ENCODE measurements around the gene MOCS3. TPM values are rescaled to one million over a fixed set of nuclear protein-coding genes. Genes with fewer than 3 reads are reported as not detected.
A peak's percentile ranks its signal among the peaks of the same experiment; 100 is the strongest.
"Not testable (repeated sequence)": the region's sequence is repeated elsewhere in the genome, so short reads cannot be mapped to it uniquely, and the experiment has no call there.

MOCS3 gene
- polyA plus RNA-seq, 5 donors, result 3.2 to 4.1 (median 3.8) TPM

DNA sequence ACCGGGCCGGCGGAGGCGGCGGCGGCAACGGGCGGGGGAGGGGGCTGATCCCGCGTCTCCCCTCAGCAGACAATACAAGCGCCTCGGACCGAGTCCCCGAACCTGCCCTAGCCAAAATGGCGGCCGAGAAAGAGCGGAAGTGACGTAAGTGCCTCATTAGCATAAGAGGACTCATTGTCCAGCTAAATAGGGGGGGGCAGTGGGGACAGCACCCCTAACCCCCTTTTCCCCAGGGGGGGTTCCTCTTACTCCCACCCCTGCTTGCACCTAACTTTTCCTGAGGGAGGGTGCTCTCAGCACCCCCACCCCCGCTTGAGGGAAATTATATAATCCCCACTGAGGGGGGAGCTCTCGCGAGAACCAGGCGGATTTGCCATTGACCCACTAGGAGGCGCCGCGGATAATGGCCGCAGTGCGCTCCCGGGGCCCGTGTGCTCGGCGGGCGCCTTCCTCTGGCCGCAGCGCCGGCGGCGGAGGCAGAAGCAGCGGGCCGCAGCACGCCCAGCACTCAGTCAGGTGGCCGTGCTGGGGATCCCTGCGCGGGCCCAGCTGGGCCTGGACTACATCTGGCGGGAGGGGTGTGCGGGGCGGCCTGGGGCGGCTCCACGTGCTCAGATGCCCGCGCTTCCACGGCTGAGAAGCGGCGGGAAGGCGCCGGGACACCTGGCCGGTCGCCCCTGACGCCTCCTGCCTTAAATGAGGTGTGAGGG, 27.2 kb upstream of the MOCS3 start, which contains the start of gene ADNP:
Gene ADNP (minus strand): TSS at position 132 of the 710 bp plus-strand sequence. CDS start 27,441 bp downstream, outside the sequence.
- DNase-seq, result peak; percentile 94 to 95

DNA sequence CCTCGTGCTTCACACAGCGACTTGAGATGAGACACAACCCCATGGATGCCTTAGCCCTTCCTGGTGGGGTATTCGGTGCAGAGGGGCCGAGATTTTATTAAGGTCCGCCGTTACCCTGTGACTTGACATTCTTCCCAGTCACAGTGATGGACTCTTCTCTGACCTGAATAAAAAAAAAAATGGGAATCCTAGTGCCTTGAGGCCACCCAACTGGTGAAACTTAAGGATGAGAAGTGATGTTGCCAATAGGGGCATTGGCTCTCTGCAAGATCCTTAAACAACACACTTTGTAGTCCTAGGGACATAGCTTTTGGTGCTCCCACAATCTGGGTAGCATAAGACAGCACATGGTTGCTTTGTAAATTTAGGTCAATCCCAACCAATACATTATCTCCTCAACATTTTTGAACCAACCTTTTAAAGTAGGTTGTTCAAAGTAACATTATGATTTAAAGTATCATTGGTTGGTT, 26.6 kb upstream of the MOCS3 start:
- no peak for DNase-seq

DNA sequence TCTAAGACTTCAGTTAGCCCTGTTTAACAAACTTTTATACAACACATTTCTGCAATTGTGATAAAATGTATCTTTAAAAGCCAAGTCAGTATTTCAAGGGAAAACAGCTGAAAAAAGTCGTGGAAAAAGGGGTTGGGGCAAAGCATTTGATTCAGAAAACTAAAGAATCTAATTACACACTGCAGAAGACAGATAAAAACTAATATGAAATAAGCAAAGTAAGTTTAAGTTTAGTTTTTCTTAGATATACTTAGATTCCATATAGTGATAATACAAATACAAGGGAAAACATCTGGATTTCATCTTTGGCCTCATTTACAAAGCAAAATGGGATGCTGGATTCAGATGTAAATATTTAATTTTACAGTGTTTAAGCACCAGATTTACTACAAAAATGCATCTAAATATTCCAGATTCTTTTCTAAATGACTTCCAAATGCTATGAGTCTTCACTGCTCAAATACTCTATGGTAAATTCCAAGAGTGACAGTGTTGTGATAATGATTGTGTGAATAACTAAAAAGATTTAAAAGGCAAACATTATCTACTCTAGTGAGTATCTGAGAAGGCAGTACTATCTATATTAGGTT, 25.8 kb upstream of the MOCS3 start:
- DNase-seq, result no peak

DNA sequence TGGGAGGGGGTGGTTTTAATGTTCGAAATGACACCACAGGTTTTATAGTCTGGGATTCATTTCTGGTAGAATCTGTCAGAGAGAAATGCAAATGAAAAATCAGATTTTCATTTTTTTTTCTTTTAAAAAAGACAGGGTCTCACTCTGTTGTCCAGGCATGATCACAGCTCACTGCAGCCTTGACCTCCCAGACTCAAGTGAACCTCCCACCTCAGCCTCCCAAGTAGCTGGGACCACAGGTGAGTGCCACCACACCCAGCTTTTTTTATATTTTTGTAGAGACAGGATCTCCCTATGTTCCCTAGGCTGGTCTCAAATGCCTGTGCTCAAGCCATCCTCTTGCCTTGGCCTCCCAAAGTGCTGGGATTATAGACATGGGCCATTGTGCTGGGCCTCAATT, 25.0 kb upstream of the MOCS3 start:
- DNase-seq, result no peak

DNA sequence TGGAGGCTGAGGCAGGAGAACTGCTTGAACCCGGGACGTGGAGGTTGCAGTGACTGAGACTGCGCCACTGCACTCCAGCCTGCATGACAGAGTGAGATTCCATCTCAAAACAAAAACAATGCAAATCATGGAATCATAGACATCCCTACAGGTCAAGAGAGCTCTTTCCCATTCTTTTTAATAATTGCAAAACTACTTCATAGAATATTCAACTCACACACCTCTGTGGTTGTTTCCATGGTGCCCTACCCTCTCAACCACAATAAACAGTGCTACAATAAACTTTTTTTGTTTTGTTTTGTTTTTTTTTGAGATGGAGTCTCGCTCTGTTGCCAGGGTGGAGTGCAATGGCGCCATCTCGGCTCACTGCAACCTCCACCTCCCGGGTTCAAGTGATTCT, 15.5 kb upstream of the MOCS3 start:
- DNase-seq, result no peak

DNA sequence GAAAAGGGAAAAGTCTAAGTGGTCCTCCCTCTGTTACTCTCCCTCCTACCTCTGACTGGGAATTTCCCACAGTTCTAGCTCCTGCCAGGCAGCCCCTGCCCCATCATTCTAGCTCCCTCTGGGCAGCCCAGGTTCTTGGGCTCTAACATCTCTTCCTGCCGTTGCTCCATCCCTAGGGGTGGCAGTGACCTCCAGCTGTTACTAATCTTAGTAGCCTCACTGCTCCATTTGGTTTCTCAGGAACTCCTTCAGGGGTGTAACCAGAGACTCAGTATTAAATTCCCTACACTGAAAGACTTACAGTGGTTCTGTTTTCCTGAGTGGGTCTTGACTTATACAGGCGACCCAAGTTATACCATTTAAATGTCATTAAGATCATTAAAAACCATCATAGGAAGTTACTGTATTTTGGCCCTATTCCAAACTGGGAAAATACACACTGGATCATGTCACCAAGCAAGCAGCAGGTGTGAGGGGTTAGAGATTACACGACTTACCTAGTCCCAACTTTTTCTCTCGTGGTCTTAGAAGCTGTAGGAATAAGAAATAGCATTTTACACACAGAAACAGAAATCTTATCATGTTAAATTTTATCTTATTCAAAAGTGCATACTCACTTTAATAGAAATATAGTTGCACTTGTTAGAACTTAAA, 10.4 kb upstream of the MOCS3 start:
- no peak for DNase-seq

DNA sequence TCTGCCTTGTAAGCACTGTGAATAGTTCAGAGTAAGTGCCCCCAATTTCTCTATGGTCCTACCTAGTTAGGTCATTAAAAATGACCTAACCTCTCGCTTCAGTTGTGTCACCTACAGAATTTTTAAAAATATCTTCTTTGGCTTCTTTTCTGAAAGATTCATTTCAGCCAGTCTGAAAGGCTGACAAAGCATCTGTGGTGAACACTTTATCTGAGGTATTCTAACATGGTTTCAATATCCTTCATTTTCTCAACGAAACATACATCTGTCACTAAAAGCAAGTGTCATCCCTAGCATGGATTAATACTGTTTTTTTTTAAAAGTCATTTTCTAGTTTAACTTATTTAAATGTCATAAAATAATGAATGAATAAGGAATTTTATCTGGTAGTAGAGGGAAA, 5.4 kb upstream of the MOCS3 start:
- DNase-seq, result no peak

DNA sequence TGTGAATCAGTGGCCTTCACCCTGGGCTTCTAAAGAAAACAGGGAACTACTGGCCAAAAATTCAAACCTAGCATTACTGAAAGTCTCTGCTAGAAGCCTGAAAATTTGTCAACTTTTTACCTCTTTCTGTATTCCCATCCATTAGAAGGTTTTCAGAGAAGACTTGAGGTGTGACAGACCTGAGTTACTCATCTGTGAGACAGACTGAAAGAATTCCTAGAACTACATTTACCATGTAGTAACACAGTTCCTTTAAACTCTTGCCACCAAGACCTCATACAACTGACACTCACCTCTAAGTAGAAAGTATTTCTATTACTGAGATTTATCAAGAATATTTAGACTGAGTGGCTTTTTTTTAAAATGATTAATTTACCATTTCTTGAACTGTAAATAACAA, 4.8 kb upstream of the MOCS3 start:
- no peak for DNase-seq

DNA sequence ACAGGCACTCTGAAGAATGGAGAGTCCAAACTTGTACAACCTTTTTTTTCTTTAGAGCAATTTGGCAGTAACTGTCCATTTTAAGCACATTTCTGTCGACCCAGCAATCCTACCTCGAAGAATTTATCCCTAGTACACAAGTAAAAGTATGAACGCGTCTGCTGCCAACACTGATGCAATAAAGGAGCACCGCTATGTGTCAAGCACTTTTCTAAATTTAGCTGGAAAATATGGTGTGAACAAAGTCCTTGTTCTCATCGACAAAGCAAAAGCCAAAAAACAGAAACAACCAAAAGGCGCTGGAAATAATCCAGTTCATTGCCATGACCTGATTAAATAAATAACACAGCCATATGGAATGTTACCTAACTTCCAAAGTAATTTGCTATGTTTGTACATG, 1.3 kb upstream of the MOCS3 start:
- DNase-seq, result no peak

DNA sequence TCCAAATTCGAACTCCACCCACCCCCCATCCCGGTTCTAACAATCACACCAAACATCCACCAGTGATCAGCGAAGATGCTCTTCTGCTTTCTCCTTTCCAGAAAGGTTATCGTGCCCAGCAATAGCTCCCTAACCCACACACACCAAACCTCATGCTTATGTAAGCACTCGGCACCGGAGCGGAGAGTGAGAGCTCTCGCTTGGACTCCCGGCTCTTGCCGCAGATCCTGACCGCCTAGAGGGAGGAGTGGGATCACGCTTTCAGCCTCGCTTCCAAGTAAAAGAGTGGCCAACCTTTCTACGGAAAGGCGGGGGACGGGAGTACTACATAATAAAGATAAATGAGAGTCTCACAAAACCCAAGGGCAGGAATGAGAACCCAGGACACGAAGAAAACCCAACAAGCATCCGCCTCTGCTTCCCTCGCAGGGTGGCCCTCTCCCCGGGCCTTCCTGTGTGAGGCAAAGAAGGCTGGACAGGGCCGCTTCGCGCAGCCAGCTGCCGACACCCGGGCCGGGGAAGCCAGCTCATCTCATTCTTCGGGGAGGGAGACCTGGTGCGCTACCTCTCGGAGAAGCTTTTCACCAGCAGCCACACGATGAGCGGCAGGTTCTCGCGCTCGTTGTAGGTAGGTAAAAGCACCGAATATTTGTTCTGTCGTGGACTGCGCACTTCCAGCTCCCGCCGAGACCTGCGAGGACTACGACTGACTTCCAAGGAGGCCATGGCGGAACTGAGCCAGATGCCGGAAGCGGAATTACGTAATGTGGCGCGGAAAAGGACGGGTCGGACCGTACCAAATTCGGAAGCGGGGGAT, 612 bp upstream of the MOCS3 start, which contains the start of gene DPM1:
Gene DPM1 (minus strand): TSS at position 735 of the 817 bp plus-strand sequence. CDS start 9 bp downstream, at position 726.
- DNase-seq, result no peak

DNA sequence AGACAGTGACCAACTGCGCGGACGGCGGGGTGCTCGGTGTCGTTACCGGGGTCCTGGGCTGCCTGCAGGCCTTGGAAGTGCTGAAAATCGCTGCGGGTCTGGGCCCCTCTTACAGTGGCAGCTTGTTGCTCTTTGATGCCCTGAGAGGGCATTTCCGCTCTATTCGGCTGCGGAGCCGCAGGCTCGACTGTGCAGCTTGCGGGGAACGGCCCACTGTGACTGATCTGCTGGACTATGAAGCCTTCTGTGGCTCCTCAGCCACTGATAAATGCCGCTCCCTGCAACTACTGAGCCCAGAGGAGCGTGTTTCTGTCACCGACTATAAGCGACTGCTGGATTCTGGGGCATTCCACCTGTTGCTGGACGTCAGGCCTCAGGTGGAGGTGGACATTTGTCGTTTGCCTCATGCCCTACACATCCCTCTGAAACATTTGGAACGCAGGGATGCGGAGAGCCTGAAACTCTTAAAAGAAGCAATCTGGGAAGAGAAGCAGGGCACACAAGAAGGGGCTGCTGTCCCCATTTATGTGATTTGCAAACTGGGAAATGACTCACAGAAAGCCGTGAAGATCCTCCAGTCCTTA, 1.0 kb downstream of the MOCS3 start:
- DNase-seq, result no peak

DNA sequence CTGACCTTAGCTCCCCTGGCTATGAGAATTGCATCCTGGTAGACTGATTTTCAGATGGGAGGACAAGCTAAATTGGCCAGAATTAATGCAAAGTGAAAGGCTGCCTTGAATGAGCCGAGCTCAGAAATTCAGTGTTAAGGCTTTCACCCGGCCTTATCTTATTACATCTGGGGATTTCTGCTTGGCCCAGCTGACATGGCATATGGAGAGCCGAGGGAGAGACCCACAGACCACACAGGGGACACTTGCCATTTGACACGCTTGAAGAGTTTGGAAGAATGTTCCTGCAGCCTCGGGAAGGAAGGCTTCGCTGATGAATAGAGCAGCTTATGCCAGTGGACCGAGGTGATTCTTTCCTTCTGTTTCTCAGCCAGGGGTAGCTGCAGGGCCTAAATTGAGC, 9.0 kb downstream of the MOCS3 start:
- DNase-seq, result no peak

DNA sequence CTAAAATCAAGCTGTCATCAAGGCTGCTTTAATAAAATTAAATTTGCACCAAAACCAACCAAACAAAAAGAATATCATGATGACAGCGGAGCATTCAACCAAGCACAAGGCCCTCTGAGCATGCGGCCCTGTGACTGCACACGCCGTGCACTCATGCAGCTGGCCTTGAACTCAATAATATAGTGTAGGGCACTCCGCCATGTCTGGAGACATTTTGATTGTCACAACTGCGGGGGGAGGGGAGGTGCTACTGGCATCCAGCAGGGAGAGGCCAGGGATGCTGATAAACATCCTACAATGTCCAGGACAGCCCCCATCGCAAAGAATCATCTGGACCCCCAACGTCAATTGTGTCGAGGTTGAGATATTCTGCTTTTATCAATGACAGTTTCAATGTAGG, 9.7 kb downstream of the MOCS3 start:
- DNase-seq, result no peak

DNA sequence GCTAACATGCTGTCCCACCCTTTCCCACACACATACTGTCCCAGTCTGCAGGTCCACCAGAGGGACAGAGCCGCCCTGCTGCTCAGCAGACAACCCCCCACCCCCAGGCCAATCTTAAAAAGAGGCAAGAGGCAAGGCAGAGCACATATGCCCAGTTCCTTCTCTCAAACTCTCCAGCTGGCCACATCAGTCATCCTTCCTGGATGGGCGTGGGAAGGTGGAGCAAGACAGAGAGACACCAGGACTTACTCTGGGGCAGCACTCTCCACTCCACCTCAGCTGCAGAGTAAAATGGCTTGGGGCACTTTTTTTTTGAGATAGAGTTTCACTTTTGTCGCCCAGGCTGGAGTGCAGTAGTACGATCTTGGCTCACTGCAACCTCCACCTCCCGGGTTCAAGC, 10.8 kb downstream of the MOCS3 start:
- no peak for DNase-seq

DNA sequence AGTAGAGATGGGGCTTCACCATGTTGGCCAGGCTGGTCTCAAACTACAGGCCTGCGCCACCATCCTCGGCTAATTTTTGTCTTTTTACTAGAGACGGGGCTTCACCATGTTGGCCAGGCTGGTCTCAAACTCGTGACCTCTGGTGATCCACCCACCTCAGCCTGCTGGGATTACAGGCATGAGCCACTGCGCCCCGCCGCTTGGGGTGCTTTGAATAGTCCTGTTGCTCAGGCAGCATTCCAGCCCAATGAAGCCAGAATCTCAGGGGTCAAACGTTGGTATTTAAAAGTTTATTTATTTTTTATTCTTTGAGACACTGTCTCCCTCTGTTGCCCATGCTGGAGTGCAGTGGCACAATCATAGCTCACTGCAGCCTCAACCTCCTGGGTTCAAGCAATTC, 11.3 kb downstream of the MOCS3 start:
- DNase-seq, result no peak

DNA sequence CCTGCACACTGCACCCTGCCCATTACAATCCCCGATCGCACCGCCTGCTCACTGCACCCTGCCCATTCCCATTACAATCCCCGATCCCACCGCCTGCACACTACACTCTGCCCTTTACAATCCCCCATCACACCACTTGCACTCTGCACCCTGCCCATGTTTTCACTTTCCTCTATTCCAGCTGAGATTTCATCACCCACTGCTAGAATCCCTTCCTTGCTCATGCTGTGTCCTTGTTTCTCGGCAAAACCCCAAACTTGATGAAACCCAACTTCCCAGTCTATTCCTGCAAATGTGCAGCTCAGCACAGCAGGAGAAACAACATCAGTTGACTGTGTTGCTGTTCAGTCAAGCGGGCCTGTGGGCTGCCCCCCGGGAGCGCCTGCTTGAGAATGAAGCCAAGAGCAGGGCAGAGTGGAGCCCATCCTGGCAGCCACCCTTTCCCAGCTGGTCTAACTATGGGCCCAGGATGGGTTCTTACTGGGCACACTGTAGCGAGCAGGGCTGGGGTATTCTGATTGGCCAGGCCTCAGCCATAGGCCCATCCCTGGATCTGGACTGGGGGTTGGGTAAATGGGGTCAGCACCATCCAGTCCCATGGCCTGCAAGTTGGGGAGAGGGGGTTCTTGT, 17.2 kb downstream of the MOCS3 start:
- no peak for DNase-seq

DNA sequence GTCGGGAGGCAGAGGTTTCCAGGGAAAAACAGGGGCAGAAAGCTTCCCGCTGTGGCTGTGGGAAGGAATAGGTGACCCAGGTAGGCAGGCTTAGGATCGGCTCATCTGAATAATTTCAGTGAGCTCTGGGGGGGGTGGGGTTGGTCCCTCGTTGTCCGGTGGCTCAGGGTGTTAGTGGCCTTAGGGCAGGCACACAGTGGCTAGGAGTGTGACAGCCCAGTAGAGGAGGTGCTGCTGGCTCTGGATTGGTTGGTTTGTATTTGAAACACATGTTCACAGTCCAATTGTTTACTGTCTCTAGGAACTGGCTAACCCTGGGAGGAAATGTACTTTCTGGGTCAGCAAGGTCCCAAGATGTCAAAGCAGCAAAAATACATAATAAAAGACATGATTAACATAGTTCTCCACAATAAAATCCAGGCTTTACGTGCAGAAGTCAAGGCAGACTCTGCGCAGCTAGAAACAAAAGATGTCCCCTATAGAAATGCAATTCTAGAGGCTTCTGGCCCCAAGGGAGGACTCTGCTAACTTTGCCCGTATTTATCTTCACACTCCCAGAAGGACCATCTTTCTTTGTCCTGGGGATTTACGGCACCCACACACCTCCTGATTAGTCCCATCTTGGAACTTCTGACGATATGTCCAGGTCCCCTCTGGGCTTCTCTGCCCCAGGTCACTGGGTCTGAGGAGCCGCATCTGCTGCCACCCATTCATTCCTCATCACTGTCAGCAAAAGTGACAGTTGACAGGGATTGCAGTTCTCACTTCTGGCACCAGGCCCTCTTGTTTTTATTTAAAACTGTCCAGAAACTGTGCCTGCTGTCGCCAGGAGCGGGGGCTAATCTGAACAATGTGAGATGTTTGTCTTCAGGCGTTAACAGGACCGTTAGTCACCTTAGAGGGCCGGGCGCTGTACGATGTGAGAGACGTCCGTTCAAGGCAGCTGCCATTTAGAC, 18.7 kb downstream of the MOCS3 start:
- no peak for DNase-seq

DNA sequence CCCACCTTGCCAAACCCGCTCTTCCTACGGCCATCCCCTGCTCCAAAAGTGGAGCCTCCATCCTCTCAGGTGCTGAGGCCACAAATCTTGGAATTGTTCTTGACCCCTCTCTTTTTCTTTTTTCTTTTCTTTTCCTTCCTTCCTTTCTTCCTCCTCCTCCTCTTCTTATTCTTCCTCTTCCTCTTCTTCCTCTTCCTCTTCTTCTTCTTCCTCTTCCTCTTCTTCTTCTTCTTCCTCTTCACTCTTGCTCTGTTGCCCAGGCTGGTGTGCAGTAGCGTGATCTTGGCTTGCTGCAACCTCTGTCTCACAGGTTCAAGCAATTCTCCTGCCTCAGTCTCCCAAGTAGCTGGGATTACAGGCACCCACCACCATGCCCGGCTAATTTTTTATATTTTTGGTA, 19.9 kb downstream of the MOCS3 start:
- DNase-seq, result not testable (repeated sequence)

DNA sequence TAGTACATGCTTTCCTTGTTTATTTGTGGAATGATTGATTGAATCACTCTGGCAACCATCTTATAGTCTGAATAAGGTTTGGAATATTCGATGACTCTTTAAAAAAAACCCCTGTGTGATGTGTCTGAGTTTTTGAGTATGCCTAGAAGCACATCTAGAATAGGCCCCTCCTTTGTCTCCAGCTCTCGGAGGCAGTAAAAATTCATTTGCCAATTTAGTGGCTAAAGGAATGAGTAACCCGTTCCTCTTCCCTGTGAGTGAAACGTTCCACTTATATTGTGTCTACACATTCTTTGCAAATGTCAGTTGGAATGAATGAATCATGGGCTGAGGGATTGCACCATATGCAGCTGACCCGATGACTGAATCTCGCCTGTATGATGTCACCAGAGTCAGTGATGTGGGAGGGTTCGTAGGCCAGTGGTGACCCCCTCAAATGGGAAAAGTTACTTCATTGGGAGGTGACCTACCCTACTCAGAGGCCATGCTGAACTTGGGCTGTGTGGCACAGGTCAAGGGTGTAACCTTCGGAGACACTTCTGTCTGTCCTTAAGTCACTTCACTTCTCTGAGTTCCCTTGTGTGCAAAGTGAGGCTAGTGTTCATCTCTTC, 21.6 kb downstream of the MOCS3 start:
- DNase-seq, result no peak
